ENCODE measurements around the gene TYW1.
"Not testable (repeated sequence)": the region's sequence is repeated elsewhere in the genome, so short reads cannot be mapped to it uniquely, and the experiment has no call there.

Gene TYW1

GRCh38 chr7:67192123-67192702 is 195.6 kb downstream of the TYW1 start:
- not testable (repeated sequence) for DNase-seq

- peak in 1 of 2 experiments; percentile 5 for DNase-seq
Observed at GRCh38 chr7:67192889-67193613, 196.4 kb downstream of the TYW1 start.

DNA sequence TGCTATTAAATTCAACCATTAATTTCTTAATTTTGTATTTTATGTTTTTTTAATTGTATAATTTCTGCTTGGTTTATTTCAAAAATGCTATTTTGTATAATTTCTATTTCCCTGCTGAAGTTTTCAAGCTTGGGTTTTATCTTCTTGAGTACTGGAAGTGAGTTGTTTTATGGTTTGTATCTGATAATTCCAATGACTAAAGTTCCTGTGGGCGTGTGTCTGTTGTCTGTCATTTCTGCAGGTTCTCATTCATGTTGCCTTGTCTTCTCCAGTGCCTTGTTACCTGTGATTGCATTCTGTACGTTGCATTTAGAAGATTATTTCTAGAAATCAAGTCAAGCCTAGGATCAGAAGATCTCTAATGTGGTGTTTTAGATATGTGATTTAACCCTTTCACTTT is 199.5 kb downstream of the TYW1 start:
- DNase-seq = not testable (repeated sequence)

DNA sequence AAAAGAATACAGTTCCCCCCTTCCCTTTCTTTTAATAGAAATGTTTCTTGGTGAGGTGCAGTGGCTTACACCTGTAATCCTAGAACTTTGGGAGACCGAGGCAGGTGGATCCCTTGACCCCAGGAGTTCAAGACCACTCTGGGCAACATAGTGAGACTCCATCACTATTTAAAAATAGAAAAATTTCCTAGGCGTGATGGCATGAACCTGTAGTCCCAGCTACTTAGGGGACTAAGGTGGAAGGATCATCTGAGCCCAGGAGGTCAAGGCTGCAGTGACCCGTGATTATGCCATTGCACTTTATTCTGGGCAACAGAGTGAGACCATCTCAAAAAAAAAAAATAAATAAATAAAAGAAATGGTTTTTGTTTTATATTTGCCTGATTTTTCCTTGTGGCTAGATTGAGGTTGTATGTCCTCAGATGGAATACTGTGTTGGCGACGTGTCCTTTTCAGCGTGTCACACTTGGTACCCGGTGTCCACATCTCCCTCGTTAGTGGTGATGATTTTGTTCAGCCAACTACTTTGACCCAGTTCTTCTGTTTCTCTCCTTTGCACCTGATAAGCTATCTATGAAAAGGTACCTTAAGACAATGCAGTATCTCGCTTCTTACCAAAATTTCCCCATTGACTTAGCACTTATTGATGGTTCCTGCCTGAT is 202.4 kb downstream of the TYW1 start:
- not testable (repeated sequence) for DNase-seq

GRCh38 chr7:67205772-67206171 is 209.1 kb downstream of the TYW1 start:
- not testable (repeated sequence) for DNase-seq

DNA sequence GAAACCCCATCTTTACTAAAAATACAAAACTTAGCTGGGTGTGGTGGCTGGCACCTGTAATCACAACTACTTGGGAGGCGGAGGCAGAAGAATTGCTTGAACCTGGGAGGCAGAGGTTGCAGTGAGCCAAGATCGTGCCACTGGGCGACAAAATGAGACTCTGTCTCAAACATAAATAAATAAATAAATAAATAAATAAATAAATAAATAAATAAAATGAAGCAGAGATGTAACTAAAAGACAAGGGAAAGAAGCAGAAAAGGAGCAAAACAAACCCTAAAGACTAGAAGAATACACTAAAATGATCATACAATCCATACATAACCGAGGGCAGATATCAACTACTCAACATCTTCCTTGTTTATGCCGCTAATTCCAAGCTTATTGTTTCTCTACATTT is 209.8 kb downstream of the TYW1 start:
- DNase-seq = no peak

DNA sequence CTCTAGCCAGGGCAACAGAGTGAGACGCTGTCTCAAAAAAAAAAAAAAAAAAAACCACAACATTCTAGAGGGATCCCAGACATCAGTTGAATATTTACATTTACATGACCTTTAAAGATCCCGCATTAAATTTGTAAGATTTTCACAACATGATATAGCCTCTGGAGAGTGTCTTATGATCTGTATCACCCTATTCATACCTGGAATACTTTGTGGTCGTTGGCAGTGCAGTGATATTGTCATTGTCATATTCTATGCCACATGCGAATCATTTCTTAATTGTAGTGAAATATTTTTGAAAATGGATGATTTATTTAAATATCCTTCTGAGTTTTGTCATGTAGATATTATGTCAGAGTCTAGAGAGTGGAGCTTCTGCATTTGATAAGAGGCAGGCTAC is 212.0 kb downstream of the TYW1 start:
- DNase-seq = not testable (repeated sequence)

GRCh38 chr7:67209256-67209655 is 212.6 kb downstream of the TYW1 start:
- no peak for DNase-seq

DNA sequence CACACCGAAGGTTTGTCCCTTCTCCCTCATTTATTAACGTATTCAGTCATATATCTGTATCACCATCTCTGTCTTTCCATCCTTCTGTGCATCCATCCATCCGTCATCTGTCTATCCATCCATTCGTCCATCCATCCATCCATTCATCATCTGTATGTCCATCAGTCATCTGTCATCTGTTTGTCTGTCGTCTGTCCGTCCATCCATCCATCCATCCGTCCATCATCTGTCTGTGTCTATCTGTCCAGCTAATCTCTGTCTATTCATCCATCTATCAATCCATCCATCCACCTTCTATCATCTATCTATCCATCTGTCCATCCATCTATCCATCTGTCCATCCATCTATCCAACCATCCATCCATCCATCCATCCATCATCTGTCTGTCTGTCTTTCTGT is 213.9 kb downstream of the TYW1 start:
- DNase-seq = no peak

GRCh38 chr7:67211650-67212330 is 215.2 kb downstream of the TYW1 start:
- DNase-seq = not testable (repeated sequence)

GRCh38 chr7:67213038-67213437 is 216.4 kb downstream of the TYW1 start:
- not testable (repeated sequence) for DNase-seq

- DNase-seq = not testable (repeated sequence)
Observed at GRCh38 chr7:67223551-67223950, 226.9 kb downstream of the TYW1 start.

- DNase-seq = peak; percentile 5 to 9
Observed at GRCh38 chr7:67226340-67226907, 229.8 kb downstream of the TYW1 start.

DNA sequence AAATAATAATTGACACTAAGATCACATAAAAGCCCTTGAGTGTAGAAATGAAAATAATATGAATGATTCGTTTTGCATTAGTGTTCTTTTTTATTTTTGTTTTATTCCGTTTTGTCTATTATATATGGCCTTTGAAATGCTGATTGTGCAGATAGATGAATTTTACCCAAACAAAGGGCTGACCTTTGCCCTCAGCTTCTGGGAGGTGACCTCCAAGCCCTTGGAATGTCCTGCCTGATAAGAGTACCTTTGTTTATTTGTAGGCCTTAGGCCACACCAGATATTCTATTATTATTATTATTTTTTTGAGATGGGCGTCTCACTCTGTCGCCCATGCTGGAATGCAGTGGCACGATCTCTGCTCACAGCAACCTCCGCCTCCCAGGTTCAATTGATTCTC is 230.3 kb downstream of the TYW1 start:
- not testable (repeated sequence) for DNase-seq

DNA sequence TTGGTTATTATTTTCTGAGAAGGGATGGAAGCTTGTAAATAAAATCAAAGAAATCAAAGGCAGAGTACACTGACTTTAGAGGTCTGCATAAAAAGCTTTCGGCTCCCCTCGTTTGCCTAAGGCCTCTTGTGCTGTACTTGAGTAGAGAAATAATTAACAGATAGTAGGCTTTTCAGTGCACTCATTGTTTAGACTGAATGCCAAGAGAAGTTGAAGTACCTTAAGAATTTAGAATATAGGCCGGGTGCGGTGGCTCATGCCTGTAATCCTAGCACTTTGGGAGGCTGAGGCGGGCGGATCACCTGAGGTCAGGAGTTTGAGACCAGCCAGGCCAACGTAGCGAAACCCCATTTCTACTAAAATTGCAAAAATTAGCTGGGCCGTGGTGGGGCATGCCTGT is 232.4 kb downstream of the TYW1 start:
- not testable (repeated sequence) for DNase-seq

- DNase-seq = not testable (repeated sequence)
Observed at GRCh38 chr7:67230029-67230428, 233.4 kb downstream of the TYW1 start.

GRCh38 chr7:67233506-67233905 is 236.9 kb downstream of the TYW1 start:
- not testable (repeated sequence) for DNase-seq

DNA sequence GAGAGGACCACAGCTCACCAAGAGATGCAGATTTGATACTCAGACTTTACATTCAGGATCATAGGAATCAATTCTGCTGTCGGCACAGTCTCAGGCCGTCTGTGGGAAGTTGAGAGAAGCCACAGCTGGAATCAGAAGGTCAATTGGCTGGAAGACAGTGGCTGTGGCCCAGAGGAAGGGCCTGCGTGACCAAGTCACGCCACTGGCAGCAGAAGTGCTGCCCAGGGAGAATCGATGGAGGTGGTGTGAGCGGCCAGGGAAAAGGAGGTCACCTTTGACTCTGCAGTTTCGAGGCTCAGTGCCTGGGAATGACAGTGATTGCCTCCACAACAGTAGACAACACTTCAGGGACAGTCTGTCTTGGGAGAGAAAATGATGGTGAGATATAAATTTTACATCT is 239.6 kb downstream of the TYW1 start:
- not testable (repeated sequence) for DNase-seq

- not testable (repeated sequence) for DNase-seq
Observed at GRCh38 chr7:67242871-67243270, 246.2 kb downstream of the TYW1 start.

DNA sequence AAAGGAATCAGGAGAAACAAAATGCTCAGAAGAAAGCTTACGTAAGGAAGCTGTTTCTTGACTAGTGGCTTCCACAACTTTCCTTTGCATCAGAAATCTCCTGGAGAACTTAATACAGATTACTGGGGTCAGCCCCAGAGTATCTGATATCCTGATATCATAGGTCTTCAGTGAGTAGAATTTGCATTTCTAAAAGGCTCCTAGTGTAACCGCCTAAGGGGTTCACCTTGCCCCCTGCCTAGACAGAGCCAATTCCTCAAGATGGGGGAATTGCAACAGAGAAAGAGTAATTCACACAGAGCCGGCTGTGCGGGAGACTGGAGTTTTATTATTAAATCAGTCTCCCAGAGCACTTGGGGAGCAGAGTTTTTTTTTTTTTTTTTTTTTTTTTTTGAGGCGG is 251.7 kb downstream of the TYW1 start:
- not testable (repeated sequence) for DNase-seq

- no peak for DNase-seq
Observed at GRCh38 chr7:67251986-67252558, 255.4 kb downstream of the TYW1 start.

DNA sequence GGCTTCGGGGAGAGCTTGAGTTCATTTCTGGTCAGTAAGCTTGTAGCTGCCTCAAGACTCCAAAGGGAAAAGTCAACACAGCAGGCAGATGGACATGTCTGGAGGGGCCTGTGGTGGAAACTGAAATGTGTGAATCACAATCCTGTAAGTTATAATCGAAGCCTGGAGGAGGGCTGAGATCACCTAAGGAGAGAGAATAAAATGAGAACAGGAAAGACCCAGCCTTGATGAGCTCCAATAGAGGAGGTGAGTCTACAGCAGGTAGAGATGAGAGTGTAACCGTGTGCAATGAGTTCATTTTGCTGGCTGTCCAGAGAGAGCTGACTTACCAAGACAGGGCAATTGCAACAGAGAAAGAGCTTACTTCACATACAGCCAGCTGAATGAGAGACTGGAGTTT is 258.4 kb downstream of the TYW1 start:
- DNase-seq = not testable (repeated sequence)

GRCh38 chr7:67257779-67258178 is 261.1 kb downstream of the TYW1 start:
- not testable (repeated sequence) for DNase-seq

All from activated CD4-positive, alpha-beta T cell treated with anti-CD3 and anti-CD28 coated beads, Interleukin-2, amount 50 U/mL, for 48 hours (primary cell).